ENCODE results near the gene TIPARP.
"Not testable (repeated sequence)": the region's sequence is repeated elsewhere in the genome, so short reads cannot be mapped to it uniquely, and the experiment has no call there.

TIPARP gene

GRCh38 chr3:156723182-156723619, 48.8 kb downstream of the TIPARP start:
- Mint-ChIP-seq H3K36me3 (ENCODE audit: low read depth) (no peaks in the 10 kb centered on the region), H3K27me3 (no peaks in the 10 kb centered on the region), H3K4me3 (no peak overlapping the region), H3K9me3 (no peaks in the 10 kb centered on the region), H3K27ac (no peak overlapping the region), H3K4me1 (ENCODE audit: low read depth) (peaks cover 4% of the 10 kb centered on the region)
- intact Hi-C loops (cut with micrococcal nuclease): no loop called here

- Mint-ChIP-seq H3K4me3 (no peak overlapping the region), H3K36me3 (ENCODE audit: low read depth) (no peaks in the 10 kb centered on the region), H3K9me3 (no peaks in the 10 kb centered on the region), H3K27ac (no peak overlapping the region), H3K27me3 (no peaks in the 10 kb centered on the region), H3K4me1 (ENCODE audit: low read depth) (peaks cover 4% of the 10 kb centered on the region)
- intact Hi-C loops (cut with micrococcal nuclease): no loop called here
These were observed 51.3 kb downstream of the TIPARP start for GRCh38 chr3:156725682-156726081.

DNA sequence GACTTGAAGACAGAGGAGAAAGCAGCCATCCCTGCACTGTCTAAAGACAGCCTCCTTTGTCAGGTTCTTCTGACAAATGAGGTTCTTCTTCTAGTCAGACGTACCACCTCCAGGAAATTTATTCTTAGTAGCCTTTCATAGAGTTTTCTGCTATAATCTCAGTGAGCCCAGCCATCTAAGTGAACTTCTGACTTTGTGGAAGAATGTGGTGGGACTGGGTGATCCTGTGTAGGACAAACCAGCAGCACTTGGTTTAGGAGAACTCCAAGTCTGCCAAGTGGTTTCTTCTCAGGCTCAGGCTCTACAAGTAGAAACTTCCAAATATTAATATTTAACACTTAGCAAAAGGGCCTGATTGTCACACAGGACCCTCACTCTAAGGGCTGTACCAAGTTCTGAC, 52.1 kb downstream of the TIPARP start:
- intact Hi-C loops (cut with micrococcal nuclease): no loop called here
- H3K4me3 Mint-ChIP-seq: no peak overlapping the region
- no peaks in the 10 kb centered on the region for H3K36me3 Mint-ChIP-seq (ENCODE audit: low read depth)
- H3K27ac Mint-ChIP-seq: no peak overlapping the region
- no peaks in the 10 kb centered on the region for H3K9me3 Mint-ChIP-seq
- H3K27me3 Mint-ChIP-seq: no peaks in the 10 kb centered on the region
- H3K4me1 Mint-ChIP-seq (ENCODE audit: low read depth): peaks cover 4% of the 10 kb centered on the region

DNA sequence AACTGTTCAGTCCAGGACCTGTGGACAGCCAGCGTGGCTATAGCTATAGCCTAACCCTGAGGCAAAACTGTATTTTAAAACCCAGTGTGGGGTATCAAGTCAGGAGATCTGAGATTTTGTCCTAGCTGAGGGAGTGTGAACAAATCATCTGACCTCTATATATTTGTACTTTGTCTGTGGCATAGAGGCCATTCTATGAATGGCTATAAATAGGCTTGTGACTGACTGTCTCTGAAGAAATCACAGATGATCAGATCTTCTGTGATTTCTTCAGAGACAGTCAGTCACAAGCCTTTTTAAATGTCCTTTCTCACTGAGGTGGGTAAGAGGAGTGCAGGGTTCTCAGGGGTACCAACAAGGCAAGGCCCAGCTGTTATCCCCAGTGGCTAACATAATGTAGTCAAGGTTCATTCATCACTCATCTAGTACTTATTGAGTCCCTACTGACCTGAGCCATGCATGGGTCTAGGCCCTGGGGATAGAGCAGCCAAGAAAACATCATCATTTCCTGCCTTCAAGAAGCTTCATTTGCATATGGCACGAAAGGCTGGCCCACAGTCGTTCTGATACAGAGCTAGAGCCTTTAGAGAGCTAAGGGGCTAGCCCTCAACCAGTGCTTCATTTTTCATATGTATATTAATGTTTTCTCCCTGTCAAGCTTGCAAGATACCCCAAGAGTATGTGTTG, 53.3 kb downstream of the TIPARP start:
- Mint-ChIP-seq H3K9me3 (no peaks in the 10 kb centered on the region), H3K27ac (no peak overlapping the region), H3K36me3 (ENCODE audit: low read depth) (no peaks in the 10 kb centered on the region), H3K27me3 (no peaks in the 10 kb centered on the region), H3K4me3 (no peak overlapping the region), H3K4me1 (ENCODE audit: low read depth) (peaks cover 4% of the 10 kb centered on the region)
- intact Hi-C loops (cut with micrococcal nuclease): no loop called here

DNA sequence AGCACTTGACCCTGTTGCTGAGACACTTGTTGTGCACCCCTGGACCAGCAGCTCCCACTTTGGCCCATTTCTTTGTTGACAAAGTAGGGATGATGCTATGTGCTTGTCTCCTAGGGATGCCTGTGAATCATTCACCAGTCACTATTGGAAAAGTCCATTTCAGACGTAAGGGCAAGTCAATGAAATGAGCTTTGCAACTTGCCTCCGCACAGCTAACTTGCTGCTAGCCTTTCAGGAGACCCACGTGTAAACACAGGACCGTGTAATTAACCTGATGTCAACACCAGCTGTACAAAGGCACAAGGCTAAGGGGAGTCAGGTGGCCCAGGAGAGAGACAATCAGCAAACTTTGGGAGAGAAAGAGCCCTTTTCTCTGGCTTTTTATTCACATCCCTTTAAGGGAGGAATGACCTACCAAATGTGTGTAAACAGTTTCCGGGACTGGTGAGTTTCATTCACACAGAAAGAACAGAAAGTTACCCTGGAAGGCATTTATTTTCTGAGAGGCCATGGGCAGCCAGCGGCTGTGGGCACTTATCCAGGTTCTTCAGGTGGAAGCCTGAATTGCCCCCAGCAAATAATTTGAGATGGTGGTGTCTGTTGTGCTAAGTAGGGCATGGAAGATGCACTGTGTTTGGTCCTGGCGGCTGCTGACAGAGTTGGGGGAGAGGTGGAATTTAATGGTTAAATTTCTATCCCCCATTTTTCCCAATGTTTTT, 54.0 kb downstream of the TIPARP start:
- Mint-ChIP-seq H3K27ac (no peak overlapping the region), H3K4me3 (no peak overlapping the region), H3K27me3 (no peaks in the 10 kb centered on the region), H3K9me3 (no peaks in the 10 kb centered on the region), H3K4me1 (ENCODE audit: low read depth) (no peaks in the 10 kb centered on the region), H3K36me3 (ENCODE audit: low read depth) (no peaks in the 10 kb centered on the region)
- intact Hi-C loops (cut with micrococcal nuclease): no loop called here

- no peaks in the 10 kb centered on the region for H3K36me3 Mint-ChIP-seq (ENCODE audit: low read depth)
- no peaks in the 10 kb centered on the region for H3K4me1 Mint-ChIP-seq (ENCODE audit: low read depth)
- no peak overlapping the region for H3K27ac Mint-ChIP-seq
- H3K9me3 Mint-ChIP-seq: no peaks in the 10 kb centered on the region
- intact Hi-C loops (cut with micrococcal nuclease): no loop called here
- H3K4me3 Mint-ChIP-seq: no peak overlapping the region
- H3K27me3 Mint-ChIP-seq: no peaks in the 10 kb centered on the region
These were observed 55.2 kb downstream of the TIPARP start for GRCh38 chr3:156729460-156730179.

- no peak overlapping the region for H3K27ac Mint-ChIP-seq
- no peak overlapping the region for H3K4me3 Mint-ChIP-seq
- peaks cover 3% of the 10 kb centered on the region for H3K9me3 Mint-ChIP-seq
- no peaks in the 10 kb centered on the region for H3K36me3 Mint-ChIP-seq (ENCODE audit: low read depth)
- H3K4me1 Mint-ChIP-seq (ENCODE audit: low read depth): no peaks in the 10 kb centered on the region
- no peaks in the 10 kb centered on the region for H3K27me3 Mint-ChIP-seq
- intact Hi-C loops (cut with micrococcal nuclease): no loop called here
These were observed 57.4 kb downstream of the TIPARP start for GRCh38 chr3:156731813-156732212.

DNA sequence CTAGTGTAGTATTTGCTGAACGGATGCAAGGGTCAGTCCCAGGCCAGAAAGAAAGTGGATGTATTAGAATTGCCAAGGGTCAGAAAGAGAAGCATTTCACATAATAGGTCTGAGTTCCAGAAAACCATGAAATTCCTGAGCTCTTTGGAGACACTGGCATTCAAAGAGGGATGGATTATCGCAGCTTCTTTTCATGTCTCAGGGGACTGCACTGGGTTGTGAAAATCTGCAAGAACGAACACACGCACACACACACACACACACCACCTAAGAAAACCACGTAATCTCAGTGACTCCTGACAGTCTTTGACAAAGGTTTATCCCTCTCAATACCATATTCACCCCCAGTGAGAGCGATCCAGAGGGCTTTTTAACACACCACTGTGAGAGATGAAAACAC, 57.9 kb downstream of the TIPARP start:
- H3K4me3 Mint-ChIP-seq: no peak overlapping the region
- peaks cover 7% of the 10 kb centered on the region for H3K9me3 Mint-ChIP-seq
- no peaks in the 10 kb centered on the region for H3K36me3 Mint-ChIP-seq (ENCODE audit: low read depth)
- intact Hi-C loops (cut with micrococcal nuclease): no loop called here
- no peaks in the 10 kb centered on the region for H3K27me3 Mint-ChIP-seq
- no peak overlapping the region for H3K27ac Mint-ChIP-seq
- H3K4me1 Mint-ChIP-seq (ENCODE audit: low read depth): no peaks in the 10 kb centered on the region

GRCh38 chr3:156732715-156733421, 58.5 kb downstream of the TIPARP start:
- intact Hi-C loops (cut with micrococcal nuclease): no loop called here
- Mint-ChIP-seq H3K4me1 (ENCODE audit: low read depth) (peaks cover 4% of the 10 kb centered on the region), H3K9me3 (peaks cover 7% of the 10 kb centered on the region), H3K27ac (no peak overlapping the region), H3K27me3 (no peaks in the 10 kb centered on the region), H3K4me3 (no peak overlapping the region), H3K36me3 (ENCODE audit: low read depth) (no peaks in the 10 kb centered on the region)

- intact Hi-C loops (cut with micrococcal nuclease); H3K4me3 Mint-ChIP-seq; H3K9me3 Mint-ChIP-seq; H3K36me3 Mint-ChIP-seq (ENCODE audit: low read depth); H3K27me3 Mint-ChIP-seq; H3K27ac Mint-ChIP-seq; H3K4me1 Mint-ChIP-seq (ENCODE audit: low read depth): not testable (repeated sequence)
These were observed 60.3 kb downstream of the TIPARP start for GRCh38 chr3:156734661-156735060.

DNA sequence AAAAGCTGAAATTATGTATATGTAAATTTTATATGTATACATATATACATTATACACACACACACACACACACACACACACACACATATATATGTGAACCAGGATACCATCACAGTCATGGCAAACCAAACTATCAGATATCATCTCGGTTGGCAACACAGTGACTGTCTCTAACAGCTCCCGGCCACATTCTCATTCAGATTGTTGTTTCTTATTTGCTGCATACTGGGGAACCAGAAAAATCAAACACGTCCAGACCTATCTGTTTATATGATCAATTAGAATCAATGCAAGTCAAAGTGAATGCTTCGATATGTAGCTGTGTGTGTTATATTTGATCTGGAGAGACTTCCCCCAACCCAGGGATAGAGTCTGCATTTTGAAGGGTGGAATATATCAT, 61.1 kb downstream of the TIPARP start:
- Mint-ChIP-seq H3K9me3 (peaks cover 7% of the 10 kb centered on the region), H3K36me3 (ENCODE audit: low read depth) (no peaks in the 10 kb centered on the region), H3K4me1 (ENCODE audit: low read depth) (peaks cover 5% of the 10 kb centered on the region), H3K27ac (no peak overlapping the region), H3K4me3 (no peak overlapping the region), H3K27me3 (no peaks in the 10 kb centered on the region)
- intact Hi-C loops (cut with micrococcal nuclease): no loop called here

GRCh38 chr3:156737049-156737448, 62.7 kb downstream of the TIPARP start:
- H3K36me3 Mint-ChIP-seq (ENCODE audit: low read depth); H3K27me3 Mint-ChIP-seq; H3K4me1 Mint-ChIP-seq (ENCODE audit: low read depth); H3K9me3 Mint-ChIP-seq; H3K4me3 Mint-ChIP-seq; intact Hi-C loops (cut with micrococcal nuclease); H3K27ac Mint-ChIP-seq: not testable (repeated sequence)

DNA sequence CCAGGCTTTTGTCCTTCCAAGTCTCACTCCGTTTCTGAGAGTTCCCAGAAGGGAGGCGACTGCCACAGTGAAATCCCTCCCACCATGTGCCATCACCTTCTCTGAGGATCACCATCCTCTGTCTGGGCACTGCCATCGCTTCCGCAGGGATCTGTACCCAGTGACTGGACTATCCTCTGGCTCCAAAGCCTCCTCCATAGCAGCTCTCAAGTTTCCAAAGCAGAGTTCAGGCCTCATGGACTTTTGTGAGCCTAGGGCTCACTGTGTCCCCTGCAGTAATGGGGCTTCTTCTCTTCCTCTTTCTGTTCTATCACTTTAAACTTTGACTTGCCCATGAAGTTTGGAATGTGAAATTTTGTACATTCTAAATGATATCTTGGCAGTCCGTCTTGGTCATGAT, 63.9 kb downstream of the TIPARP start:
- intact Hi-C loops (cut with micrococcal nuclease): no loop called here

DNA sequence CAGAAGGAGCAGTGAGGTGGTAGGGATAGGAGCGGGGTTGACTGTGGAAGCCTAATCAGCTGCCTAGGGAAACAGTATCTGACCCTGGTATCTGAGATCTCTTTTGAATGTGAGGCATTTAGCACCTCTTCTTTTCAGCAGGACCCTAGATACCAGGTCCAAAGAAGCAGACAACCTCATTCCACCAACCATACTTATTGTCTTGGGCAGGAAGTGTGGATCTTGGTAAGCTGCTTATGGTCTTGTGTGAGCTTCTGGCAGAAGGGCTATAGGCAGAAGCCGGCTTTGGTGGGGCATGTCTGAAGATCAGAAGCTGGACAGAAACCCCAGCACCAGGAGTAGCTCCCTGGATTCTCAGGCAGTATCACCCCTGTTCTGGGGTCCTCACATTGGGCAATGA, 65.6 kb downstream of the TIPARP start:
- Mint-ChIP-seq H3K36me3 (ENCODE audit: low read depth) (no peaks in the 10 kb centered on the region), H3K27me3 (no peaks in the 10 kb centered on the region), H3K27ac (no peak overlapping the region), H3K9me3 (peaks cover 7% of the 10 kb centered on the region), H3K4me3 (no peak overlapping the region), H3K4me1 (ENCODE audit: low read depth) (peaks cover 5% of the 10 kb centered on the region)
- intact Hi-C loops (cut with micrococcal nuclease): no loop called here

More for the DNA sequence above, 63.9 kb downstream of the TIPARP start:
- Mint-ChIP-seq H3K4me3 (no peak overlapping the region), H3K36me3 (ENCODE audit: low read depth) (no peaks in the 10 kb centered on the region), H3K27ac (no peak overlapping the region), H3K9me3 (peaks cover 7% of the 10 kb centered on the region), H3K4me1 (ENCODE audit: low read depth) (peaks cover 5% of the 10 kb centered on the region), H3K27me3 (no peaks in the 10 kb centered on the region)
